GM21825 (cell line): ENCODE data around the gene STX19.
"Not testable (repeated sequence)": the region's sequence is repeated elsewhere in the genome, so short reads cannot be mapped to it uniquely, and the experiment has no call there.

Experiments used
- ATAC-seq: cut with Tn5 transposase; IDR thresholded peaks from one replicate; pipeline ENCODE4 v1.9.1; 2021; ENCODE audit warnings: mild to moderate bottlenecking, moderate library complexity; ENCODE audit not compliant: unreplicated experiment

Gene STX19

GRCh38 chr3:93979850-93980676 lies 48.3 kb downstream of the STX19 start, which contains the start of gene ARL13B:
ARL13B (plus strand) TSS chr3:93980155; CDS start chr3:93980424, 269 bp downstream.
- ATAC-seq = peak; percentile 100

DNA sequence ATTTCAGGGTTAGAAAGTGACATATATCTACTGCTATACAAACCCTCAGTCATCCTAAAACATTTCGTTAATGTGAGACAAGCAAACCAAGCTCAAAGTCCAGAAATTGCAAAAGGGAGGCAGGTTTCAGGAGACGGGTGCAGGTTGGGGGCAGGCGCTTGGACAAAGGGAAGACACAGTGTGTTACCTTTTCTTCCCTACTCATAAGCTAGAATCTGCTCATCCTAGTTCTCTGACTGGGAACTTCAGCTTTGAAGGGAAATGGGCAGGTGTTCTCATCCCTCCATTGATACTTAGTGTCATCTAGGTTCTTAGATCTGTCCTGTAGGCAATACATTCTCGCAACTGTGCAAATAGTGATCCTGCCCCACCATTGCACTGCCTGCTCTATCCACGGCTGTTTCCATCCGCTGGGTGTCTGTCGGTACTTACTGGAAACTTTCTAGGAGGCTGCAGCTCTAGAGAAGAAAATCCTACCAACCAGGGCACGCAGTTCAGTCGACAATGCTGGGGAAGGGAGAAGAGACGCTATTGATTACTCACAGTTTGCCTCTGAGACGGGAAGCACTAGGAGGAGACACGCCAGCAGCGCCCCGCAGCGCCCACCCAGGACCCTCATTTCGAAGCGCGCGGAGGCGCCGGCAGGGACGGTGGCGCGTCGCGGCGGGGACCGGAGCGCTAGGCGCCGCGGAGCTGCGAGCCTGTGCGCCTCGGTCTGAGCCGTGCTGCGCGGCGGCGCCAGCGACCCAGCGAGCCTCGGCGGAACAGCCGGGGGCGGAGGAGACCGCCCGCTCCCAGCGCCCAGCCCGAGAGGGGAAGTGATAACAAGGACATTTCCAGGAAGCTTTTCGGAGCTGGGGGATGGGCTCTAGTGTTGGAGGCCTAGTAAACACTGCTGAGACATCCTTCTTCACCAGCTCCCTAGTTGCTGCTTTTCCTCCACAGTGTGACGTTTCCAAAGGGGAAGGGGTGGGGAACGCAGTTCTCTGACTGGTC lies 55.0 kb downstream of the STX19 start, which contains the start of gene PROS1:
Gene PROS1 (minus strand): TSS at position 766 of the 996 bp plus-strand sequence. CDS start 147 bp downstream, at position 619.
- ATAC-seq = peak; percentile 93

- no peak for ATAC-seq
Measured at GRCh38 chr3:93969997-93970396, 58.4 kb downstream of the STX19 start.

DNA sequence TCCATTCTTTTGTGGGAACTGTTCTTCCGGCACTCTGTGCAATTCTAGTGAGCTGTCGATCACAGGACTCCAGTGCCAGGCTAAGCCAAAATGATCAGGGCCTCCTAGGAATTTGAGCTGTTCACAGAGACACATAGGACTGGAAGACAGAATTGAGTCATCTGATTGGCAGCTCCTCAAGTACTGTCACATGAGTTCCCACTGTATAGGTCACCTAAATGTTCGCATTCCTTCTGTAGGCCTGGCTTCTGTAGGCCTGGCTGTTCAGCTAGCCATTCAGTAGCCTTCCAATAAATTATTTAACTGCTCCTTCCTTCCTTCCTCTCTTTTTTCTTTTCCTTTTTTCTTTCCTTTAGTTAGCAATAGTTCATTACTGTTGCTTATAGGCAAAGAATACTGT lies 59.0 kb downstream of the STX19 start:
- ATAC-seq = no peak

DNA sequence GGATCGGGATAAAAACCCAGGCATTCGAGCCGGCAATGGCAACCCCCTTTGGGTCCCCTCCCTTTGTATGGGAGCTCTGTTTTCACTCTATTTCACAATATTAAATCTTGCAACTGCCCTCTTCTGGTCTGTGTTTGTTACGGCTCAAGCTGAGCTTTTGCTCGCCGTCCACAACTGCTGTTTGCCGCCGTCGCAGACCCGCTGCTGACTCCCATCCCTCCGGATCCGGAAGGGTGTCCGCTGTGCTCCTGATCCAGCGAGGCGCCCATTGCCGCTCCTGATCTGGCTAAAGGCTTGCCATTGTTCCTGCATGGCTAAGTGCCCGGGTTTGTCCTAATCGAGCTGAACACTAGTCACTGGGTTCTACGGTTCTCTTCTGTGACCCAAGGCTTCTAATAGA lies 63.3 kb downstream of the STX19 start:
- not testable (repeated sequence) for ATAC-seq
